GM18870 (cell line): ENCODE data around the gene CYP19A1.

Source experiments
- ATAC-seq: cut with Tn5 transposase; IDR thresholded peaks from one replicate; pipeline ENCODE4 v1.9.1; 2021; ENCODE audit warnings: moderate library complexity; ENCODE audit not compliant: unreplicated experiment

CYP19A1 gene

GRCh38 chr15:51328926-51329325 lies 9.5 kb downstream of the CYP19A1 start:
- ATAC-seq: no peak

- no peak for ATAC-seq
Observed at GRCh38 chr15:51327081-51327480, 11.3 kb downstream of the CYP19A1 start.

GRCh38 chr15:51325167-51325566 lies 13.2 kb downstream of the CYP19A1 start:
- ATAC-seq: no peak

DNA sequence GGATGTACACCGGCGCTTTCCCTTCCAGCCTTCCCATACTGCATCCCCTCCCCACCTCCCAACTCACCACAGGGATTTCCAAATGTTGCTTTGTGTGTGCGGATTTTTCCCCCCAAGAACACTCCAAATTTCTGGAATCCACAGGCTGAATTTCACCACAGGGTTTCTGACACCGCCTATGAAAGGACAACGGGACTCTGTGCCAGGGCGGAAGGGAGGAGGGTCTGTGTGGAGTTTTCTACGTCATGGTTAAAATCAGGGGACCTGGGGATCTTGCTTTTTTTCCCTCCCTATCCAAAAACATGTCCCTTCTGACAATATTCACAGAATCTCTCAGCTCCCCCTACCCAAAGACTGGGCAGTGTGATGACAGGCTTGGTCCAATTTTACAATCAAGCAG lies 14.6 kb downstream of the CYP19A1 start:
- ATAC-seq: no peak

- ATAC-seq: no peak
Observed at GRCh38 chr15:51322621-51323296, 15.6 kb downstream of the CYP19A1 start.

DNA sequence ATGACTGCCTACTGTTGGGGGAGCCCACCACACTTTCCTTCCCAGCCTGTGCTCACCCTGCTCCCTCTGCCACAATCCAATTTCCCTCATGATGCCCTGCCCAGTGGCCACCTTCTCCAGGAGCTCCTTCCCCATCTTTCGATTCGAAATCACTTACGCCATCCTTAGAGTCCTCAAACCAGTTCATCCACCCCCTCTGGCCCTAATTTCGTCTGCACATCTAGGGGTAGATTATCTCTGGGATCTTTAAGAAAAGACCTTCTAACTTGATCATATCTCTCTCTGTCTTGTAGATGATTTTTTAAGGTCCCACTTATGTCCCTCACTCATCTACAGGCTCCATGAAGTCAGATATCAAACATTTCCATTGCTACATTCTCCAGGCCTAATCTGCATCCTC lies 17.1 kb downstream of the CYP19A1 start:
- no peak for ATAC-seq

GRCh38 chr15:51320843-51321242 lies 17.6 kb downstream of the CYP19A1 start:
- ATAC-seq: no peak

DNA sequence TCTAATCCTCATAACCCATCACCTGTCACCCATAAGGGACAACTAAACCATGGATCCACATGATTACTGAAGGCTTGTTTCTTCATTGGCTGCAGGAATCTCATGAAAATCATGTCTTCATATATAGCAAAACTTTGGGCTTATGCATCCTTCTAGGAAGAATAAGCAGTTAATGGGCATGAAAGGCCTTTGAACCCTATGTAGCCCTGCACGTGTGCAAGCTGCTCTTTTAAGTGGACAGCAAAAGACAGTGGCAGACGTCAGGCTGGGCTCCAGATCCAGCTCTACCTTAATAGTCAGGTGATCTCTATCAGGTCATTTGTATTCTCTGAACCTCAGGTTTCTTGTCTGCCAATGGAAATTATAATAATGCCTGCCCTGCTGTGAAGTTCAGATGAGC lies 18.9 kb downstream of the CYP19A1 start:
- ATAC-seq: no peak

DNA sequence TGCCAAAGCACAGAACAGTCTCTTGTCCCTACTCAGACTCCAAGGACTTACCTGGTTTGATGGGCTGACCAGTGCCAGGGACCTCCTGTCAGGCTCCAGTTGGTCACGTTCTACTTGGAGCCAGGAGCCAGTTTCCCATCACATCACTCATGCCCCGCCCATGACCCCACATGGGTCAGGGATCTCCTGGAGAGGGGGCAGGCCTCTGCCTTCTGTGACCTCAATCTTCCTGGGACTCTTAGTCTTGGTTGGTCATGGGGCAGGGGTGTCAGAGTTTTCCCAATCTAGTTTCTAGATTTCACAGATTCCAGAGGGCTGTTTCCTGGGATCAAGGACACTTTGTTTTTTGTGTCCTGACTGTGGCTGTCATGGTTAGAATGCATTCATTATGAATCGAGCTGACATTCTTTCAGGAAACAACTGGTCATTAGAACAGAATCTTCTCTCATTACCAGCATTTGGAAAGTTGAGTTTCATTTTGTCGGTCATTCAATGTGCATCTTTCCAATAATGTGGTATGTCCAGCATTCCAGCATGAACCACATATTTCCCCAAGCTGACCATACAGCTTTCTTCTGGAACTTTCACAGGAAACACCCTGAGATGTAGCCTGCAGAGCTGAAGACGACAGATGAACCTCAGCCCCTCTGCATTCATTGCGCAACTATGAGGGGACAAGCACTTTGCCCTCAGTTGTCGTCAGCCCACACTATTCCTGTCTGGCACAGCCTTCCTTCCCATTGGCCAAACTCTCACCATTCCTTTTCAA lies 19.8 kb downstream of the CYP19A1 start:
- no peak for ATAC-seq

GRCh38 chr15:51316636-51317035 lies 21.8 kb downstream of the CYP19A1 start:
- no peak for ATAC-seq

- no peak for ATAC-seq
Observed at GRCh38 chr15:51315726-51316125, 22.7 kb downstream of the CYP19A1 start.

DNA sequence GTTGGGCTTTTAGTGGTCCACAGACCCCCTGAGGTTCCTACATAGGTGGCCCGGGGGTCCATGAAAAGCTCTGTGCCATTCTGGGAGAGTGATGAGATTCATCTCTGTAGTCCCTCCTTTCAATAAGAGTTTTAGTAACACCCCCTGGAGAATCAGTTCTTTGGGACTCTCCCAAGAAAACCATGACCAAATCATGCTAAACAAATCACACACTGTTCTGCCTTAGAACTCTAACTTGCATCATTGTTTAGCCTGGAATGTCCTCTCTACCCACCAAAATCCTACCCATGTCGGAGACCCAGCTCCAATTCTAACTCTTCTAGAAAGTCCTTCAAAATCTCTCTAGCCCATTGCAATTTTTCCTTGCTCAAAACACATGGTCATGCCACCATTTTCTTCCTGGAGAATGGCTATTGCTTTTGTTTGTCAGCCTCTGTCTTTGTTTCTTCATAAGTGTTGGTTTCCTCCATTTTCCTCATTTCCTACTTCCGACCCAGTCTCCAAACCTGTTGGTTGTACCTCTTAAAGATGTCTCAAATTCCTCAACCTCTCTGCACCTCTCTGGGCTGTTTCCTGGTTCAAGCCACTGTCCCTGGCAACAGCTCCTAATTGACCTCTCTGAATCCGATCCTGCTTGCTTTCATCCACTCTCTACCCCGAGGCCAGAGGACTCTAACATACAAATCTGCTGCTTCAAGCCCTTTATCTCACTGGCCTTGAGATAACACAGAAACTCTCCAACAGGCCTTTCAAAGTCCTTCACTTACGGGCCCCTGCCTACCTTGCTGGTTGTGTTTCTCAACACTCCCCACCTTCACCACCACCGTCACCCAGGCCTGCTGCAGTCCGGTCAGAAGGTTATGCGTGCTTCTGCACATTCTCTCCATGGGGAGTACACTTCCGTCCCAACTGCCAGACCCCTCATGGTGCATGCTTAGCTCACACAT lies 23.7 kb downstream of the CYP19A1 start:
- no peak for ATAC-seq

DNA sequence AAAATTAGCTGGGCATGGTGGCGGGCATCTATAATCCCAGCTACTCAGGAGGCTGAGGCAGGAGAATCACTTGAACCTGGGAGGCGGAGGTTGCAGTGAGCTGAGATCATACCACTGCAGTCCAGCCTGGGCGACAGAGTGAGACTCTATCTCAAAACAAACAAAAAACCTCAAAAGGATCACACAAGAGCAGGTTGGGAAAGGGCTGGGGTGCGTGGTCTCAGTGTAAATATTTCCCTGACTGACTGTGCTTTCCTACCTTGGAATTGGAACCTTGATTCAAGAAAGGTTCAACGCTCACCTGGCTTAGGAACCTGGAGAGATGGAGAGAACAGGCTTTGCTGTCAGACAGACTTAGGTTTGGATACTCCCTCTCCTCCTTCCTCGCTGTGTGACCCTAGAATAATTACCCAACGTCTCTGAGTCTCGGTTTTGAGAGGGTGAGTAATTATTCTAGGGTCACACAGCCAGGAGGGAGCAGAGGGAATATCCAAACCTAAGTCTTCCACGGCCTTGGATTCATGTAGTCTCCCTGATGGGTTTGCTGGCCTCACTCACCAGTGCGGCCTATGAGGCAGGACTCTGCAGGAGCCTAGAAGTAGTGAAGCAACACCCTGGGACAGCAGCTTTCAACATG lies 24.6 kb downstream of the CYP19A1 start:
- no peak for ATAC-seq

DNA sequence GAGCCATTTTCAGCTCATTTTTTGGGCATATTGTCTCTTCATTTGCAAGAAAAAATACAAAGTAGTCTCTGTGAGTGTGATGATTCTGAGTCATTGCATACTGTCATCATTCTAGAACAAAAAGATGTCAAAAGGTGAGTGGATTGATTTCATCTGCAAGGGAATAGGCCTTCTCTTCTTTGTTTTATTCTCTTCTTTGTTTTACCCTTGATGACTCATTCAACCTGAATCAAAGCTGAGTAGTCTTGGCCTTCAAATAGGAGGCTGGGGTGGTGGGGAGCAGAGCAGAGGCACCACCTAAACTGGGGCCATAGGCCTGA lies 25.4 kb downstream of the CYP19A1 start:
- no peak for ATAC-seq

GRCh38 chr15:51312166-51313073 lies 26.0 kb downstream of the CYP19A1 start:
- ATAC-seq: no peak

GRCh38 chr15:51311510-51311909 lies 26.9 kb downstream of the CYP19A1 start:
- no peak for ATAC-seq

- no peak for ATAC-seq
Observed at GRCh38 chr15:51310064-51310463, 28.3 kb downstream of the CYP19A1 start.

GRCh38 chr15:51307811-51308210 lies 30.6 kb downstream of the CYP19A1 start:
- no peak for ATAC-seq

GRCh38 chr15:51307325-51307724 lies 31.1 kb downstream of the CYP19A1 start:
- ATAC-seq: no peak

- ATAC-seq: no peak
Observed at GRCh38 chr15:51303462-51303980, 34.9 kb downstream of the CYP19A1 start.
